GM12875 (cell line): ENCODE results near the gene YY2.
"Not testable (repeated sequence)": the region's sequence is repeated elsewhere in the genome, so short reads cannot be mapped to it uniquely, and the experiment has no call there.

Source experiments
- H3K4me3 ChIP-seq: one replicate; pipeline ENCODE4 v1.5.1; 2011; ENCODE audit warnings: low read depth, low read length, control low read depth
- CTCF ChIP-seq: IDR thresholded peaks from 2 replicates; pipeline ENCODE4 v1.5.1; 2011; ENCODE audit warnings: low read depth, mild to moderate bottlenecking, control low read depth, inconsistent platforms, low read length, moderate library complexity, borderline replicate concordance; ENCODE audit not compliant: insufficient read depth

YY2 gene

DNA sequence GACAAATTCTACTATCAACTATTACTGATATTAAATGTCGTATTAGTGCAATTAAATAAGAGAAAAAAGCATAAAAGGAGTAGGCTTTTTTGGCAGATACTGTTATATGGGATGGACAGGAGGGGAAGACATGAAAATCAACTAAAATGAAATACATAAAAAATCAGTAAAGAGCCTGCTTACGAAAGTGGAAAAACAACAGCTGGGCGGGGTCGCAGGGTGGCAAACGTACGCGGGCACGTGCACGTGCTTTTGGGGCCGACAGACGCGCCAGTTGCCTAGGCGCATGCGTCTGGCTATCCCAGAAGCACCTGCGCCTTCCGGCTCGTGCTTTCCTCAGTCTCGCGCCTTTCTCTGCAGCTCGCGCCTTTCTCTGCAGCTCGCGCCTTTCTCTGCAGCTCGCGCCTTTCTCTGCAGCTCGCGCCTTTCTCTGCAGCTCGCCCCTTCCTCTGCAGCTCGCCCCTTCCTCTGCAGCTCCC is at the start of gene YY2:
YY2 (plus strand) TSS at position 51 of the 479 bp plus-strand sequence. CDS start 498 bp downstream, outside the sequence.
- no peak for TF ChIP-seq CTCF

DNA sequence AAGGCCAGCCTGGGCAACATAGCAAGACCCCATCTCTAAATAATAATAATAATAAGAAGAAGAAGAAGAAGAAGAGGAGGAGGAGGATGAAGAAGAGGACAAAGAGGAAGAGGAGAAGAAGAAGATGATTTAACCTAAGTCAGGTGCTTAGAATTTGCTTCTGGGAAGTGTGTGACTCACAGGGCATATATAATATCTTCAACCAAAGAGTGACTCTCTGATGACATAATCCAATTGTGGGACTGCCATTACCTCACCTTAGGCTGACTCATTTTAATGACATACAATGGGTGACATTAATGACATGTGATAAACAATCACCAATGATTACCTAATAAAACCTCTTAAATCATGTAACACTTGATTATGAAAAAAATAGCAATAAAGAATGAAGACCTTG is 49.1 kb upstream of the YY2 start:
- H3K4me3 ChIP-seq, result no peak overlapping the region
- TF ChIP-seq CTCF, result no peak

More for the DNA sequence above, at the start of gene YY2:
- no peak within 1 kb of the TSS for H3K4me3 ChIP-seq

- no peak overlapping the region for H3K4me3 ChIP-seq
- TF ChIP-seq CTCF, result no peak
Measured at GRCh38 chrX:21811832-21812231, 44.0 kb upstream of the YY2 start.

- no peak overlapping the region for H3K4me3 ChIP-seq
- no peak for TF ChIP-seq CTCF
Measured at GRCh38 chrX:21812628-21813027, 43.2 kb upstream of the YY2 start.

- no peak overlapping the region for H3K4me3 ChIP-seq
- TF ChIP-seq CTCF, result no peak
Measured at GRCh38 chrX:21813612-21814368, 42.0 kb upstream of the YY2 start.

GRCh38 chrX:21816136-21816535 is 39.7 kb upstream of the YY2 start:
- TF ChIP-seq CTCF, result no peak
- H3K4me3 ChIP-seq, result no peak overlapping the region

DNA sequence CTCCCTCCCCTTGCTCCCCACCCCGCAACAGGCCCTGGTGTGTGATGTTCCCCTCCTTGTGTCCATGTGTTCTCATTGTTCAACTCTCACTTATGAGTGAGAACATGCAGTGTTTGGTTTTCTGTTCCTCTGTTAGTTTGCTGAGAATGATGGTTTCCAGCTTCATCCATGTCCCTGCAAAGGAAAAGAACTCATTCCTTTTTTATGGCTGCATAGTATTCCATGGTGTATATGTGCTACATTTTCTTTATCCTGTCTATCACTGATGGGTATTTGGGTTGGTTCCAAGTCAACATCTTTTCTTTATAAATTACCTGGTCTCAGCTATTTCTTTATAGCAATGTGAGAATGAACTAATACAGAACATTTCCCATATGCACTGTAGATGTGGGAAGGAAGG is 35.6 kb upstream of the YY2 start:
- H3K4me3 ChIP-seq, result not testable (repeated sequence)
